Measurements from ENCODE around the gene SLC10A3.
"Not testable (repeated sequence)": the region's sequence is repeated elsewhere in the genome, so short reads cannot be mapped to it uniquely, and the experiment has no call there.

The SLC10A3 gene

DNA sequence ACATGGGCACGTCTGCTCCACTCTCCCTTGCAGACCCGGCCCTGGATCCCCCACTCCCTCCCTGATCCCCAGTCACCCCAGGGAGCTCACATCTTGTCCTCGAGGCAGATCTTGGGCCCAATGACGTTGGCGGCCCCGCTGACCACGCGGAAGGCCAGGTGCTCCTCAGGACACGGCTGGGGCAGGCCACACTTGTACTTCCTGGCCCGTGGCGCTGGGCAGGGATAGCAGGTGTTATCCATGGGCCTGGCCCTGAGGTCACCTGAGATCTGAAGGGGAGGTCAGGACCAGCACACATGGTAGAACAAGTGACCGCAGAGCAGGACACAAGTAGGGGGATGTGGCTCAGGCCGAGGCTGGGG is 17.9 kb upstream of the SLC10A3 start:
- no peak for DNase-seq (ENCODE audit: low read depth)

DNA sequence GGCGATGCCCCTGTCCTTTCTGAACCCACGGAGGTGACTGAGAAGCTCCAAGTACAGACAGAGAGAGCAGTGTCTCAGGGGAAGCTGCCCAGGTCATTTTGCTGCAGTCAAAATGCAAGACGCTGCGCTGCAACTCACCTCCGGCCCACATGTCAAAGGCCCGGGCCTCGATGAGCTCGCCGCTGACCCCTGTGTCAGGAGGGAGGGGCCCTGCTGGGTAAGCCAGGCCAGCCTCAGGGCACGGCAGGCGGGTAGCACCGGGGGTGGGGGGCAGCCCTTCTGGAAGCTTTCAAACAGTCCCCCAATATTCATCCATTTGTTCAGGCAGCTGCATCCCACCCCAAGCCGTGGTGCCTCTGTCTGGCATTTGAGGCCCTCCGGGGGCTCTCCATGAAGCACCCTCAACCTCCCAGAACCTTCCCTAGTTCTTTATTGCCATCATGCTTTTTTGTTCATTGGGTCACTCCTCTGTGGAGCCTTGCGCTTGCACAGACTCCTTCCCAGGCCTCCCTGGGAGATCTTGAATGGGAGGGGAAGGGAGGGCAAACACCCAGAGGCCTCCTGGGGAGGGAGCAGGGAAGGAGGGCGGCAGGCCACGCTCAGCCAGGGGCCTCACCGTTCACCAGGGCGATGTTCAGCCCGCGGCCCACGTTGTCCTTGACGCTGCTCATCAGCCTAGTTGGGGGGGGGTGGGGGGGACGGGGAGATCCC is 17.4 kb upstream of the SLC10A3 start:
- DNase-seq (ENCODE audit: low read depth) = no peak

DNA sequence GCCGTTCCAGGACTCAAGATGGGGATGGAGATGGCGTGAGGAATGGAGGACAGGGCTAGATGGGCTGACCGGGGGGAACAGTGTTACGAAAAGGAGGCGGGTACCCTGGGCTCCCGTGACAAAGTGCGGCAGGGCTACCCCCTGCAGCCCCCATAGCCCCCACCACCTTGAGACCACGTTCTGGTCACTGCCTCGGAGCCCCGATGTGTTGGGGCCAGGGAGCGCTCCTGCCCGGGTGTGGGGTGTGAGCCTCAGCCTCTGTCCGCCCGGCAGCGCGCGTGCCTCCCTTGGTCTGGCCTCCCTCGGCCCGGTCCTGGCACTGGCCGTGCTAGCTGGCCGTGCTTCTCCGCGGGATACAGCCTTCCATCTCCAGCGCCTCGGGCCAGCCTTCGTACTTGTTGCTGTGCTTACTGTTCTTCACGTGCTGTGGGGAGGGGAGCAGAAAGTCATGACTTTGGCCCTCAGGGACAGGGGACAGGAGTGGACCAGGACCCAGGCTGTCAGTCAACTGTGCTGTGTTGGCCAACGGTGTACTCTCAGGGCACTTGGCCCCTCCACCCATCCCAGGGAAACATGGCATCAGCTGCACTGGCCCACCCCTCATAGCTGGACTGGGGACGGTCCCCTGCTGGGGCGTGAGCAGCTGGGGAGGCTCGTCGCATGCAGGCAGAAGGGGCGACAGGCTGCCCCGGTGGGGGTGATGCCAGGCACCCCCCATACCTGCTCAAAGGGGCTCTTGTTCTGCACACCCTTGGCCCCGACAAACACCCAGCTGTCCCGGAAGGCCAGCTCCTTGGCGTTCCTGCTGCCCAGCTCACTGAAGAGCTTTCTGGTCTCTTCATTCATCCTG is 16.3 kb upstream of the SLC10A3 start:
- no peak for DNase-seq (ENCODE audit: low read depth)

DNA sequence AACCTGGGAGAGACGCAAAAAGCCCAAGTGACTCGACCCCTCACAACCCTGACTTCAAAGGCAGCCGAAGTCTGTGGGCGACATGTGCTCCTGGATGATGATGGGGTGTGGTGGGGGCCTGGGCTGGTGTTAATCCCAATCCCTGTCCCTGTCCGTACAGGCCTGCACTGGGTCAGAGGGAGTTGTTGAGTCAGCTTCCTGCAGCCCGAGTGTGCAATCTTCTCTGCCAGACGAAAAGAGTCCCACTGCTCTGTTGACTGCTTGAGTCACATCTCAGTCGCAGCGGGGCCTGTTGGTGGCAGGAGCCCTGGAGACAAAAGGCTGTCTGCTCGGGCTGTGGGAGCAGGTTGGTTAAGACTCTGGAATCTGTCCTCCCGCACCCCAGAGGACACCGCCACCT is 15.3 kb upstream of the SLC10A3 start:
- no peak for DNase-seq (ENCODE audit: low read depth)

DNA sequence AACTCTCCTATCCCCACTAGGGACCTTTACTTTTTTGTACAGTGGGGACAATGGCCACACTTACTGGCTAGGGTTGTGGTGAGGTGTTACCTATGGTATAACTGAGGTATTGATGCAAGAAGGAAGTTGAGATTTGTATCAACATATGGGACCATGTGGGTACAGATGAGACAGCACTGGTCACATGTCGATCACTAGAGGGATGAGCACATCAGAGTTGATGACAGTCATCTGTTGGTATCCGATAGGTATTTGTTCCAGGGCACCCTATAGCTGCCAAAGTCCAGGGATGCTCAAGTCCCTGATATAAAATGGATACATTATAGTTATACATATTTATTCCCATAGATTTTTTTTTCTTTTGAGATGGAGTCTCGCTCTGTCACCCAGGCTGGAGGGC is 12.6 kb upstream of the SLC10A3 start:
- DNase-seq (ENCODE audit: low read depth) = no peak

DNA sequence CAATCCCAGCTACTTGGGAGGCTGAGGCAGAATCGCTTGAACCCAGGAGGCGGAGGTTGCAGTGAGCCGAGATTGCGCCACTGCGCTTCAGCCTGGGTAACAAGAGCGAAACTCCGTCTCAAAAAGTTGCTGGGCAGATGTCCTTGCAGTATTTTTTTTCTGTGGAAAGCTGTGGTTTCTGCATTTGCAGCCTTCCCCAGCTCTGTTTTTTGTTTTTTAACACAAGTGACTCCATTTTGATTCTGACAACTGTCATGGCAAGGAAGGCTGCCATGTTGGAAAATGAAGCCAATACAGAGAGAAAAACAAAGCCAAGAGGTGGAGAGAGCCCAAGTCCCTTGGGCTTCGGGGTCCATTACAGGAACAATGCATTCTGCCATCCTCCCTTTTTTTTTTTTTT is 11.7 kb upstream of the SLC10A3 start:
- no peak for DNase-seq (ENCODE audit: low read depth)

DNA sequence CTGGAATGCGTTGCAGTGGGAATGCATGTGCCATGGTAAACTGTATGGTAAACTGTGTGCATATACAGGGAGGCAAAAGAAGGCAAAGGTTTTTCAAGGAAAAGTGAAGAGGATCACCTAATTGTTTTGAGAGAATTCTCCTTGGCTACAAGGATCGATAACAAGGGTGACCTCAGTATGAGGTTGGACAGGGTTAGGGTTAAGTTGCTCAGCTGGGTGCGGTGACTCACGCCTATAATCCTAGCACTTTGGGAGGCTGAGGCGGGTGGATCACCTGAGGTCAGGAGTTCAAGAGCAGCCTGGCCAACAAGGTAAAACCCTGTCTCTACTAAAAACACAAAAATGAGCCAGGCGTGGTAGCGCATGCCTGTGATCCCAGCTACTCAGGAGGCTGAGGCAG is 11.0 kb upstream of the SLC10A3 start:
- not testable (repeated sequence) for DNase-seq (ENCODE audit: low read depth)

DNA sequence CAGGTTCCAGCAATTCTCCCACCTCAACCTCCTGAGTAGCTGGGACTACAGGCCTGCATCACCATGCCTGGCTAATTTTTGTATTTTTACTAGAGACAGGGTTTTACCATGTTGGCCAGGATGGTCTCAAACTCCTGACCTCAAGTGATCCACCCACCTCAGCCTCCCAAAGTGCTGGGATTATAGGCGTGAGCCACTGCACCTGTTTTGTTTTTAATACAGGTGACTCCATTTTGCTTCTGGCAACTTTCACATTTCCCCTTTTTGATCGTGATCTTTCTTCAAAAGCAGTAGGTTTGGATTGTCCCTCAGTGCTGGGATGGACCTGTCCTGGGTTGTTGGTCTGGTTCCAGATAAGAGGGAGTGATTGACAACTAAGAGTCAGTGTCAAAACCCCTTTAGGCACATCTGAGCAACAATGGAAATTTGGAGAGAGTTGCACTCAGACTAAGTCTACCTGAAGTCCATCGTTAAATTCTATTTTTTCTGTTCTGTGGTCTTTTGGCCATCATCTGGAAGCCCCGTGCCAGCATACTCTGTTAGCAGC is 6.2 kb upstream of the SLC10A3 start:
- DNase-seq (ENCODE audit: low read depth) = not testable (repeated sequence)

DNA sequence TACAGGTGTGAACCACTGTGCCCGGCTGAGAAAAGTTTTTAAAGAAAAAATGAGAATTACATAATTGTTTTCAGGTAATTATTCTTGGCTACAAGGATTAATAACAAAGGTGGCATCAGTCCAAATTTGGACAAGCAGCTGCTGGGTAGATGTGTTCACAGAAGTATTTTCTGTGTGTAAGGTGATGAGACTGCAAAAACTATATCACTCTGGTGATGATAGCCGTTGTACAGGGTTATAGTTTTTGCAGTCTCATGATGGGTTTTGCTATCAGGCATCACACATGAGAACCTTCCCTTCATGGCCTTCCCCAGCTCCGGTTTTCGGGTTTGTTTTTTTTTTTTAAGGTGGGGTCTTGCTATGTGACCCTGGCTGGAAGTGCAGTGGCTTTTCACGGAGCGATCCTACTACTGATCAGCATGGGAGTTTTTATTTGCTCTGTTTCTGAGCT is 5.1 kb upstream of the SLC10A3 start:
- DNase-seq (ENCODE audit: low read depth) = no peak

DNA sequence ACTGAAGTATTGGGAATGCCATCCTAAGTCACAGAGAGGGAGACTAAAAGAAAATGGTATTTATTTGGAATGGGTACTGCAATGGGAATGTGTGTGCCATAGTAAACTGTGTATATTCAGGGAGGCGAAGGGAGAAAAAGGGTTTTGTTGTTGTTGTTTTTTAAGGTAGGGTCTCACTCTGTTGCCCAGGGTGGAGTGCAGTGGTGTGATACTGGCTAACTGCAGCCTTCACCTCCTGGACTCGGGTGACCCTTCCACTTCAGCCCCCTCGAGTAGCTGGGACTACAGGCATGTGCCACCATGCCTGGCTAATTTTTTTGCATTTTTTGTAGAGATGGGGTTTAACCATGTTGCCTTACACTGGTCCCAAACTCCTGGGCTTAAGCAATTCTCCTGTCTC is 4.3 kb upstream of the SLC10A3 start:
- no peak for DNase-seq (ENCODE audit: low read depth)

DNA sequence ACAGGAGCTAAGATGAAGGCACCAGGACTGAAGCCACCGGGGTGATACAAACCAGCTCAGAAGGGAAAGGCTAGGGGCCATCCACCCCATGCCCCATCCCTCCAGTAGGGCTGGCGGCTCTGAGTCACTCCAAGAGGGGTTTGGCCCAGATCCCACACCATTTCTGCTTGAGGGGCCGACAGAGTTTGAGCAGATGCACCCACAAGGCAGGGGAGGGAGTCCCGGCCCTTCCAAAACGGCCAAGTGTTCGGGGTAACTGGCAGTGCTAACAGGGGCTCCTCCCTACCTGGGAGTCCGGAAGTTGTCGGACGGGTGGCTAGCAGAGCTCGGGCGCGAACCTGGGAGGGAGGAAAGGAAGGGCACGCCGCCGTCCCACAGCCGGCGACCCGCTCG is 412 bp downstream of the SLC10A3 start:
- DNase-seq (ENCODE audit: low read depth) = no peak

DNA sequence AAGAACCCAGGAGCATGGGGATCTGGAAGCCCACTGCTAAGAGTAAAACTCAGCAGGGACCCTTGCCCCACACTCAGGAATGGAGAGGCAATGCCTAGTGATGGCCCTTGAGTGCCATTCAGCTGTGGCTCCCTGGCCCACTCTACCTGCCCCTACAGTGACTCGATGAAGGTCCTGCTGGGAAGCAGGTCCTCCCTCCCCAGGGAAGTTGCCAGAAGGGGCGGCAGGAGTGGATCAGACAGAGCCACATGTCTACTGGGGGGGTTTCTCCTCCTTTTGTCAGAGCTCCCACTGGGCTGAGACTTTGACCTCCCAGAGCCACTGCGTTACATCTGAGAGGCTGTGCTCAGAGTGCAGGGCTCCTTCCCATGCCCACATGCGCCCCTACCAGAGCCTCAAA is 1.2 kb downstream of the SLC10A3 start:
- no peak for DNase-seq (ENCODE audit: low read depth)

DNA sequence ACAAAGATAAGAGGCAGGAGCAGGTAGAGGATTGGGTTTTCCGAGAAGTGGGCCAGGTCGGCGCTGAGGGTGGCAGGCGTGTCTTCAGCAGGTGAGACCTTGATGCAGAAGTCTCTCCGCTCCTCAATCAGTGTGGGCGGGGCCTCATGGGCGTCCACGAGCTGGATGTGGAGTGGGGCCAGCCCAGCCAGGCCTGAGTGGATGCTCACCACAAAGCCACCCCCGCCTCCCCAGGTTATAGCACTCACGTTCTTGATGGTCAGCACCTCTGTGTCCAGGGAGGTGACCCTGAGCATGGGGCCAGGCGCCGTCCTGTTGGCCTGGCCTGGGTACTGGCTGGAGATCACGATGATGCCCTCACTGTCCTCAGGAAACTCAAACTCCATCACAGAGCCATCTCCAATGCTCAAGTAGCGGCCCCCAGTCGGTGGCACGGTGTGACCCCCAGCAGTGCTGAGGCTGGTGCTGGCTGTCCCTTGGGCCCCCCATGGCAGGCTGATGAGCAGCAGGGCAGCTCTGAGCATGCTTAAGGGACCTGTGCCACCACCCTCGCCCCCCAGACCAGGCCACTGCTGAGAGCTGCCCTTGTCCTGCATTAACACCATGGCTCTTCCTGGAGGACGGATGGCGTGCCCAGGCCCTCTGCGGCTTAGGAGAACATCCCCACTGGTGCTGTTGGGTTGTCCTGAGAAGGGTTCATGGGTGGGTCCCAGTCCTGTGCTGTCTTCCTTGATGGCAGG is 1.9 kb downstream of the SLC10A3 start:
- no peak for DNase-seq (ENCODE audit: low read depth)

DNA sequence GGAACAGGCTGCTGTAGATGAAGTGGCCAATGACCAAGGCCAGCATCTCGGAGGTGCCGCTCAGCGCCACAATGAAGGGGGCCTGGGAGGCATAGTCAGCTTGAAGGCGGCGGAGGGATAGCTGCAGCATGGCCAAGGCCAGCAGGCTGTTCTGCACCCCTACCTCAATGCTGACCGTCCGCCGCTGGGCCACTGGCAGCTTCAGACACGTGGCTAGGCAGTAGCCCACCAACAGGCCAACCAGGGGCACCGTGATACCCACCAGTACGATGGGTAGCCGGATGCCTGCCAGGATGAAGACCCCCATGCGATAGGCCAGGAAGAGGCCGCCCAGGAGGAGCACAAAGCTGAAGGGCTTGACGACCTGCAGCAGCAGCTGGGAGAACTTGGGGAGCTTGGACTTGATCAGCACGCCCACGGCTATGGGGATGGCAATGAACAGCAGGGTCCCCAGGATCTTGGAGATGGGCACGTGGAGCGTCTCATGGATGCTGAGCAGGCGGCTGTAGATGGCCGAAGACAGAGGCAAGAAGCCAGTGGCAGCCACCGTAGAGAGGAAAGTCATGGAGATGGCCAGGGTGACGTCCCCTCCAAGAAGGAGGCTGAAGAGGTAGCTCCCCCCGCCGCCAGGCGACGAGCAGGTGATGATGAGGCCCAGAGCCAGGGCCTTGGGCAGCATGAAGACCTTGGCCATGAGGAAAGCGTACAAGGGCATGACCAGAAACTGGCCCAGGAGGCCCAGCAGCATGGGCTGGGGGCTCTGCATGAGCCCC is 2.7 kb downstream of the SLC10A3 start:
- no peak for DNase-seq (ENCODE audit: low read depth)

DNA sequence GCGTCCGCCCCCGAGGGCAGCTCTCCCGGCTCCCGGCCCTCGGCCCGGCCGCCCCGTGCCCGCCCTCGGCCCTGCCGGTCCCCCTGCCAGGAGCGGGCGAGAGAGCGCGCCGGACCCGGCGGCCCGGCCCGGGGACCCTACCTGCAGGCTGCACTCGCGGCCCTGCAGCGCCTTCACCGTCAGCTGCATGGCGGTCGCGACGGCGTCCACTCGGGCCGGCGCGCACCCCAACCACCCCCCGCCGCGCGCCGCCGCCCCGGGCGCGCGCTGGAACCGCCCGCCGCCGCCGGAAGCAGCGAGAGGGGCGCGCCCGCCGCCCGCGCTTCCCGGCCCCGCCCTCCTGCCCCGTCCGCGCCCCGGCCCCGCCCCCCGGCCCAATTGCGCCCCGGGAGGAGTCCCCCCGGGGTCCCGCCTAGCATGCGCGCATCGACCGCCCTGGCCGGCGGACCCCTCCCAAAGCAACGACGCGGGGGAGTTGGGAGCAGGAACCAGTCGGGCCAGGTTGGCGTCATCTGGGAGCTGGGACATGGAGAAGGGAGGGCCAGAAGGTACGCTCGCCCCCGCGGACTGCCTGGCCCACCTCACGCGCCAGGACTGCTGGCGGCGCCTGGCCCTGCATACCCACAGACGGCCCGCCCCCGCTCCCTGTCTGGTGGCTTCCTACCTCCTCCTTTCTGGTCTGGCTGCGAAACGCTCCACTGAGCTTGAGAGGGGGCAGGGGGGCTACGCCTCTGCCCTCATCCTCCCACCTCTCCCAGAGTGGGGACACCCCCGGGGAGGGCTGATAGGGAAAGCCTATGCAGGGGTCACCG is 3.8 kb downstream of the SLC10A3 start, which contains the start of gene UBL4A:
Gene UBL4A (minus strand): TSS at position 220 of the 812 bp plus-strand sequence. CDS start 31 bp downstream, at position 189.
- no peak for DNase-seq (ENCODE audit: low read depth)

DNA sequence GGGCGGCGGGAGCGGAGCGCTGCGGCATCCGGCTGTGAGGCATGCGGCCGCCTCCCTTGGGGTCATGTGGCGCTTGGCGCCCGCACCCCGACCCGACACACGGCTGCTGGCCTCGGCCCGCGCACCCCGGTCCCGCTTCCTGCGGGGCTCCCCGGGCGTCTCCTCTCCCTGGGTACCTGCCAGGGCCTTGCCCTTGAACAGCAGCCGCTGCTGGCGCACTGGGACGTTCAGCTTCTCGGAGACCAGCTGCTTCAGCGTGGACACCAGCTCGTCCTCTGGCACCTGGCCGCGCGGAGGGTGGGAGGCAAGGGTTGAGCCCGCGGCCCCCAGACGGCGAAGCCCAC is 4.4 kb downstream of the SLC10A3 start:
- DNase-seq (ENCODE audit: low read depth) = no peak

DNA sequence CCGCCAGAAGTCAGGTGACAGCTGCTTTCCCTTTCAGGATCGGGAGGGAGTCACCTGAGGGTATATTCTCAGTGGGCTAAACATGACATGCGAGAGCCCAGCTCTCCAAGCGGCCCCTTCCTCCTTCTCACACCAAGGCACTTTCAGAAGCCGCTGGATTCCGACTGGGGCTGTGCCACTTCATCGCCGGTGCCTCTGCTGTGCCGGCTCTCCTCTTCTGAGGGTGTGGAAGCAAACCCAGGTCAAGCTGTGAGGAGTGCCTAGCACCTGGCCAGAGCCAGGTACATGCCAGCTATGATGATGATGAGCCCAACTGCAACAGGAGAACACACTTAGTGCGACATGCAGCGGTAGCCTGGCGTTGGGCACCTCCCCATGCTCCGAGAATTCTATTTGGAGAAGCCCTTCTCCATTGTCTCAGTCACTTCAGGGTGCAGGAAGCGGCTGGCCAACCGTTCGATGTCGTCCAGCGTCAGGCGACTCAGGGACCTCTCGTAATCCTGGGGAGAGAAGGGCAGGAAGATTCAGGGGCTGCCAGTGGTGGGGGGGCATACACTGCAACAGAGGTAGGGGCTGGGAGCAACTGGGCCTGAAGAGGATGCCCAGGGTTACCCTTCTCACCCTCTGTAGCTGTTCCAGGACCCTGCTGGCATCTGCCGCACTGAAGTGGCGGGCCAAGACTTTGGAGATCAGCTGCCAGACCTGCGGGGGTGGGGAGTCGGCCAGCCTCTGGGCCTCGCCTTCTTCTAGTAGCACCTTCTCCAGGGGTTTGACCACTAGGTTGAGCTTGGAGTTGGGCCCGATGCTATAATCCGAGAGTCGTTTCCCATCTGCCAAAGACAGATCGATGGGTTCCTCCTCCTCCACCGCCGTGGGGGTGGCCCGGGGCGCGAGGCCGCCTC is 5.0 kb downstream of the SLC10A3 start:
- no peak for DNase-seq (ENCODE audit: low read depth)

DNA sequence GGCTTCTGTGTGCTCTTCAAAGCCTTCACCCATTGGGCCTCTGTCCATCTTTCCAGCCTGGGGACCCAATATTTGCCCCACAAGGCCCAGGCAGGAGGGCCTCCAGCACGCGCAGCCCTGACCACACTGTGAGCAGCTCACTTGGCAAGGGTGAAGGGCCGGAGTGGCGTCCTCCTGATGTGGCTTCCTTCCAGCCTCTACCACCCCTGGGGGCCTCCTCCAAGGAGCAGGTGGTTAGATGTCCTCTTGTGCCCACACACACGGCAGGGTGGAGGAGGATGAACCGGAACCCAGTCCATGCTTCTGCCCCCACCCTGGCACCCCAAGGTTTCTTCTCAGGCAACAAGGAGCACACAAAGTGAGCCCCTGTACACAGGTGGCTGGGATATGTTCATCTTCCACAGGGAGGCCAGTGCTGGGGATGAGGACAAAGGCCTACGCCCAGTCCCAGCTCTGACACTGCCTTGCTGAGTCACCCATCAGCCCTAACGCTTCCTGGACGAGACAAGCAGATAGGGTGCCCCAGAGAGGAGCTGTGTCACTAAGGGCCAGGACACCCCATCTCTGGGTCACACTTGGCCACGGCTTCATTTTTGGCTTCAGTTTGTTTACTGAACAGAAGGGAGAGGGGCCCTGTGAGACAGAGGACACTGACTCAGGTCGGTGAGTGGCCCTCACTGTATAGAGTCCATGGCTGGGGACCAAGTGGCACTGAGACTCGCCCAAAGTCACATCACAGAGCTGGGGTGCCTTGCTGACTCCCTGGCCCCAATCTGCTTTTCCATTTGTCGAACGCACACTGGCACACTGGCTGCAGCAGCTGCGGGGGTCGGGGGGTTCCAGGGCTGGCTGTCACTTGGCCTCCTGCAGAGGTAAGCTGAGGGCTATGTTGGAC is 5.9 kb downstream of the SLC10A3 start:
- no peak for DNase-seq (ENCODE audit: low read depth)

DNA sequence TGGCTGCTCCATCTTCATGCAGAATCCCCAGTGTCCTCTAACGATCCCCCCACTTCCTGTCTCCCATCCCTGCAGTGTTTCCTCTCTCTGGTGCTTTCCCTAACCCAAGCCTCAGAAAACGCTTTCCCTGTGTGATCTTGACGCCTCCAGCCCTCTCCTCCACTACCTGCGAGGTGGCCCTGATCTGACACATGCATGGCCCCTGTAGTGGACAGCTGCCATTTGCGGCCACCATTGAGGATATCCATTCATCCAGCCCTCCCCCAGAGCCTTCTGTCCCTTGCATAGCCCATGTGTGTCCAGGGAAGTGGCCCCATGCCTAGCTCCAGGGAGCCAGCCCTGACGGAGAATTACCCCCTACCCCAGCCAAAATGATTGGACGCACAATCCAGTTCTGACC is 7.1 kb downstream of the SLC10A3 start:
- no peak for DNase-seq (ENCODE audit: low read depth)
